HG03354 (cell line): Measurements from ENCODE around the gene SPRR4.

Source experiments
- ATAC-seq: cut with Tn5 transposase; IDR thresholded peaks from one replicate; pipeline ENCODE4 v1.9.1; 2021; ENCODE audit warnings: mild to moderate bottlenecking; ENCODE audit not compliant: unreplicated experiment, poor library complexity, severe bottlenecking

The SPRR4 gene

GRCh38 chr1:152962876-152963415 is 7.5 kb upstream of the SPRR4 start:
- no peak for ATAC-seq

- no peak for ATAC-seq
Measured at GRCh38 chr1:152964536-152964935, 5.9 kb upstream of the SPRR4 start.

- ATAC-seq, result no peak
Measured at GRCh38 chr1:152965853-152966252, 4.6 kb upstream of the SPRR4 start.

DNA sequence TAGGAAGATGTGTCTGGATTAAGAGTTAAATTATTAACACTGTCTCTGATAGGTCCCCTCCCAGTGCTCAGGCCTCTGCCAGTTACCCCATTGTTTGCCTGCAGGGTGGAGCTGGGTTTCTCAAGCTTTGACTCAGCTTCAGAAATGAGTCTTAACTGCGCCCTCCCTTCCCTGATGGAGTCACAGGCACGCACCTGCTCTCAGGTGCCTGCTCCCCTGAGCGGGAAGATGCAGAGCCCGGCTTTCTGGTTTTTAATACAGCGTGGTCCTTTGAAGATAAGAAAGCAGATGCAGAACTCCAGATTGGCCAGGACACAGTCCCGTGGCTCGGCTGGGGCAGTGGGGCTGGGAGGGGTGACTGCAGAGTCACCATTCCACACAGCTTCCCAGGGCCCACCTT is 3.2 kb upstream of the SPRR4 start:
- no peak for ATAC-seq

DNA sequence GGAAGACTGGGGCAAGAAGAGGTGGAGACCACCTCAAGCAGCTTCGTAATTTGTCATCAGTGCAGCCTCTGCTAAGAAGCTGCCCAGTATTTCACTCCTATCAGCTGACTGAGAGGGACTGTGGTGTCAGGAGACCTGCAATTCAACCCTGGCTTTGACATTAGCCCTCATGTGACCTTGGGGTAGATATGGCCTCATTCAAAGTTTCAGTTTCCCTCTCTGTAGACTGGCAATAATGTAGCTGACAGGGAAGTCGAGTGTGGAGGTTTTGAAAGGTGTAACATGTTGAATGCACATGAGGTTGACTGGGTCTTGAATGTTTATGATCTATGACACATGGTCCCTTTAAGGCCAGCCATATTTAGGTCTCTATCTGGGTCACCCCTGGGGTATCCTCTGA is 2.2 kb upstream of the SPRR4 start:
- ATAC-seq, result peak; percentile 83

DNA sequence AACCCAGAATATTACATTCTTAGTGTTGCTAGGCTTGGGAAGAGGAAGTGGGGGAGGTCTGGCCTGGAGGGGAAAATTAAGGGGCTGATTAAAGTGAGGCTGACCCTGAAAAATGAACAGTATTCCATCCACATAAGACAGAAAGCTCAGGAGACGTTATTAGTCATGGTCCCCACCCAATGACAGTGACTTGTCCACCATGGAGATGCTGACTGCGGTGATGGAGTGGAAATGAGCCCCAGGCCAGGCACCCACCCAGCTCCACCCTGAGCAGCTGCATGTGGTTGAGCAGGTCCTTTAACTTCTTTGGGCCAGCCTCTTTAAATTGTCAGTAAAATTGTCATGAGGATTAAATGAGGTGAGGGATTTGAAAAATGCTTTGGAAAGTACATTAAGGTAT is 1.4 kb upstream of the SPRR4 start:
- ATAC-seq, result no peak

GRCh38 chr1:152972196-152972886 is 1.9 kb downstream of the SPRR4 start:
- no peak for ATAC-seq

GRCh38 chr1:152976688-152977087 is 6.2 kb downstream of the SPRR4 start:
- no peak for ATAC-seq

DNA sequence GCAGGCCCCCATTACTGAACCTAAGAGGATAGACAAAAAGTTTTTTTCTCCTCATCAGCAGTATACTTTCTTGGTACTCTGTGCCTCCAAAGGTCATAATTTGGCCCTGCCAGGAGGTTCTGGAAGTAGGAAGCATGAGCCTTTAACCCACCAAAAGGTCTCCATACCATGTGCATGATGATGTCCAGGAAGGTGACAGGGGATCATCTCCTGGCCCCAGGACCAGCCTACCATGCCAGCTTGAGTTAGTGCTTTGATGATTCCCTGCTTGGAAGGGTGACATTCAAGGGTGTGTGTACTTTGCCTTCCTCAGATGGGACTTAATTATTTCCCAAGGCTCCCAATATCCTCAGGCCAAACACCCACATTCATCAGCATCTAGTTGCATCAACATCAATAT is 7.2 kb downstream of the SPRR4 start:
- ATAC-seq, result no peak

DNA sequence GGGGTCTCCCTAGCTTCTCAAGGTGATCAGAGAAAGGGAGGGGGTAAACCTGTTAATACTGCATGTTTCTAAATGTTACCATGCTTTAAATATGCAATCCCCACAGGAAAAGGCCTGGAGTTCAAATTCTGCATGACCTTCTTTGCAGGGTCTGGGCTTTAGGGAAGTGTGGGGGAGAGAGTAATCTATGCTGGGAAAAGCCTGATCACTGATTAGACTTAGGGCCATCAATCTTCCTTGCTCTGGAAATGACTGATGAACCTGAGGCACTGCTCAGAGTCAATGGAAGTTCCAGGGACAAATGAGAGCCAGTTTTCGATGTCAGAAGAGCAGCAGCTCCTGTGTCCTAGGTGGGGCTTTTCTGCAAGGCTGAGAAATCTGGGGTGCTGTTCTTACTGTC is 10.2 kb downstream of the SPRR4 start:
- ATAC-seq, result no peak

GRCh38 chr1:152981146-152981871 is 10.9 kb downstream of the SPRR4 start:
- no peak for ATAC-seq

- no peak for ATAC-seq
Measured at GRCh38 chr1:152982076-152982475, 11.6 kb downstream of the SPRR4 start.

GRCh38 chr1:152983234-152983633 is 12.8 kb downstream of the SPRR4 start:
- no peak for ATAC-seq

GRCh38 chr1:152983743-152984142 is 13.3 kb downstream of the SPRR4 start, which contains the start of gene SPRR1A:
SPRR1A (plus strand) TSS chr1:152984081; CDS start chr1:152985231, 1,150 bp downstream.
- ATAC-seq, result no peak

DNA sequence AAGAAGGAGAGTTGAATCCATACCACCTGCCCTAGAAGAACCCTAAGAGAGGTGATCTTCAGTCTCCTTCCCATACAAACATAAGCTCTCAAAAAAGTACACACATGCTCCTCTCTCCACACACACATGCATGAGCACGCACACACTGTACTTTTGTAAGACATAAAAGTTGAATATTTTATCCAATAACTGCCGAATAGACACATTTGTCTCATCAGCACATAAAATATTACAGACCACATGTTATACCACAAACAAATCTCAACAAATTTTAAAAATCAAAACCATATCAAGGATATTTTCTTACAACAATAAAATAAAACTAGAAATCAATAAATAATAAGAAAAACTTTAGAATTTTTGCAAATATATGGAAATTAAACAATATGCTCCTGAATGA is 16.1 kb downstream of the SPRR4 start:
- no peak for ATAC-seq

DNA sequence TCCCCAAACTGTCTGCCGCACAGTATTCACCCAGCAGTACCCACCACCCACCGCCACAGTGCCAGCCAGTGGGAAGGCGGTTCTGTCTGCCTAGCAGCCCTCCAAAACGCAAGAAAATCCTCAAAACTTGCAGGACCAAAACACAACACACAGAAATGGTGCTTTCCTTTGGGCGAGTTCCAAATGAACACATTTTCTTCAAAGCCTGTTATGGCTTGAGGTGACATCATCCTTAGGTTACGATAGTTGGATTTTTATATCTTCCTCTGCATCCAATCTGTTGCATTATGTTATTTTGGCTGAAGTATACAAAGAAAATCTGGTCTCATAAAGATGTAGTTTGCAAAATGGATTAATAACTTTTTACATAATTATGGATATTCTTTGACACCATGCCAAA is 22.7 kb downstream of the SPRR4 start:
- ATAC-seq, result no peak

- no peak for ATAC-seq
Measured at GRCh38 chr1:152995842-152996241, 25.4 kb downstream of the SPRR4 start.

DNA sequence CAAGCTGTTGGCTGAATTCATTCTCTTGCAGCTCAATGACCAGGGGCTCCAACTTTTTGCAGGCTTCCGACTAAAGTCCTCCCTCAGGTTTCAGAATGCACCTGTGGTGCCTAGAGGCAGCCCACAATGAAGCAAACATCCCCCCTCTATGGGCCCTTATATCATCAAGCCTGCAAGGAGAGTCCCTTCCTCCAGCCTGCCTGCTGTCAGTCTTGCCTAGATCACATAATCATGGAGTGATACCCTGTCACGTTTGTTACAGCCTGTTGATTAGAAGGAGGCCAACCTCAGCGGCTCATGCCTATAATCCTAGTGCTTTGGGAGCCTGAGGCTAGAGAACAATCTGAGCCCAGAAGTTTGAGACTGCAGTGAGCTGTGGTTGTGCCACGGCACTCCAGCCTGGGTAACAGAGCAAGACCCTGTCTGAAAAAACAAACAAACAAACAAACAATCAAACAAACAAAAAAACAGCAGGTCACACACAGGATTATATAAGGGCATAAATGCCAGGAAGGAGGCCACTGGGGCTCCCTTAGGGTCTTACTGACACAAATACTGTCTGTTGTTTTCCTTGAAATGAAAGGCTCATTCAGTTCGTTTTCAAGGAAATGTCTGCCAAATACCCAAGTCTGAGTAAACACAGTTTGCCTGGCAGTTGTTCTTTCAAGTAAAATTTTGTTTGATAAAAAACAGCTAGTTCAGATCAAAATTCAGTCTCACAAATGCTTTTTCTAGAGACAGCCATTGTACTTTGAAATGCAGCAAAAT is 26.4 kb downstream of the SPRR4 start:
- no peak for ATAC-seq

- no peak for ATAC-seq
Measured at GRCh38 chr1:152997901-152998300, 27.5 kb downstream of the SPRR4 start.

- ATAC-seq, result no peak
Measured at GRCh38 chr1:152998476-152998875, 28.0 kb downstream of the SPRR4 start.
